NCI-H2171 treated with DMSO at 0.1 percent for 48 hours (cell line): ENCODE measurements around the gene TMEM14C.

Experiments used
- DNase-seq: peaks from one replicate; lab custom pipeline; 2025; lab: John Stamatoyannopoulos, UW

The TMEM14C gene

GRCh38 chr6:10759884-10760329 lies 37.0 kb downstream of the TMEM14C start:
- DNase-seq = peak; percentile 85

- no peak for DNase-seq
These were observed 40.1 kb downstream of the TMEM14C start for GRCh38 chr6:10763006-10763405.

DNA sequence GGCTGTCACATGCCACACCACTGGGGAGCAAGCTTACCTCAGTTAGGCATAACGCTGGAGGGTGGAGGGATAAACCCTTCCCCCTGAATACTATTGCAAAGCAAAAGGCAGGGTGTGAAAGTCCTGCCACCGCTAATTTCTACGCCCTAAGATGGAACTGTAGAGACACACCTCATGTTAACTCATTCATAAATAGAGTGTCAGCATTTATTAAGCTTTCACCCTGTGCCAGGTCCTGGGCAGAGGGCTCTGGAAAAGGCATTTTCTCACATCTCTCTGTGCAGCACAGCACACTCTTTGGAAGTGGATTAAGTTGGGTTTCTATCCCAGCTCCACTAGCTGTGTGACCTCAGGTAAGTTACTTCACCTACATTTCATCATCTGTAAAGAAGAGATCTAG lies 46.5 kb downstream of the TMEM14C start:
- DNase-seq = no peak

- no peak for DNase-seq
These were observed 48.6 kb downstream of the TMEM14C start for GRCh38 chr6:10771371-10771894.

GRCh38 chr6:10778230-10778629 lies 55.4 kb downstream of the TMEM14C start:
- DNase-seq = no peak

GRCh38 chr6:10779076-10779475 lies 56.2 kb downstream of the TMEM14C start:
- DNase-seq = no peak
